ENCODE measurements around the gene SEC16A. TPM values are rescaled to one million over a fixed set of nuclear protein-coding genes. Genes with fewer than 3 reads are reported as not detected.

The SEC16A gene
- total RNA-seq, 1 donor from 2014 or later: 89.9 TPM

- H3K27ac Mint-ChIP-seq: no peak overlapping the region
- peaks cover 18% of the 10 kb centered on the region for H3K36me3 Mint-ChIP-seq
- H3K4me3 Mint-ChIP-seq: no peak overlapping the region
- no peaks in the 10 kb centered on the region for H3K9me3 Mint-ChIP-seq
- peaks cover 16% of the 10 kb centered on the region for H3K4me1 Mint-ChIP-seq
- no peak for TF ChIP-seq CTCF (IDR thresholded peaks at IDR 0.05; ENCODE audit: unreplicated experiment)
- DNase-seq (ENCODE audit: low spot score in 2 of 2, unreplicated experiment in 2 of 2): no peak
- H3K27me3 Mint-ChIP-seq (ENCODE audit: low read depth): no peaks in the 10 kb centered on the region
Measured at GRCh38 chr9:136441681-136442245, 41.1 kb downstream of the SEC16A start.

GRCh38 chr9:136441191-136441680 is 41.6 kb downstream of the SEC16A start:
- peaks cover 15% of the 10 kb centered on the region for H3K36me3 Mint-ChIP-seq
- DNase-seq (ENCODE audit: low spot score in 2 of 2, unreplicated experiment in 2 of 2): no peak
- no peak overlapping the region for H3K4me3 Mint-ChIP-seq
- H3K27me3 Mint-ChIP-seq (ENCODE audit: low read depth): no peaks in the 10 kb centered on the region
- H3K9me3 Mint-ChIP-seq: no peaks in the 10 kb centered on the region
- H3K27ac Mint-ChIP-seq: no peak overlapping the region
- H3K4me1 Mint-ChIP-seq: peaks cover 21% of the 10 kb centered on the region
- no peak for TF ChIP-seq CTCF (IDR thresholded peaks at IDR 0.05; ENCODE audit: unreplicated experiment)

GRCh38 chr9:136439481-136440408 is 43.1 kb downstream of the SEC16A start, which contains the start of gene INPP5E:
INPP5E (minus strand) TSS chr9:136439845; CDS start chr9:136439419, 426 bp downstream.
- Mint-ChIP-seq H3K4me3 (peak within 1 kb of the TSS; percentile 81), H3K4me1 (peaks cover 21% of the 10 kb centered on the region), H3K27me3 (ENCODE audit: low read depth) (no peaks in the 10 kb centered on the region), H3K9me3 (no peaks in the 10 kb centered on the region), H3K36me3 (peaks cover 16% of the 10 kb centered on the region), H3K27ac (no peak within 1 kb of the TSS)
- peak; percentile 82 to 95 for DNase-seq (ENCODE audit: low spot score in 2 of 2, unreplicated experiment in 2 of 2)
- peak; percentile 58 for TF ChIP-seq CTCF (IDR thresholded peaks at IDR 0.05; ENCODE audit: unreplicated experiment)

GRCh38 chr9:136438548-136439480 is 44.0 kb downstream of the SEC16A start:
- Mint-ChIP-seq H3K36me3 (peaks cover 13% of the 10 kb centered on the region), H3K27ac (no peak overlapping the region), H3K4me1 (peaks cover 21% of the 10 kb centered on the region), H3K4me3 (peak overlapping the region; percentile 81), H3K9me3 (no peaks in the 10 kb centered on the region), H3K27me3 (ENCODE audit: low read depth) (no peaks in the 10 kb centered on the region)
- peak in 1 of 2 experiments; percentile 69 for DNase-seq (ENCODE audit: low spot score in 2 of 2, unreplicated experiment in 2 of 2)
- no peak for TF ChIP-seq CTCF (IDR thresholded peaks at IDR 0.05; ENCODE audit: unreplicated experiment)

Measured in mesothelial cell of epicardium (in vitro differentiated cells).